Measurements from ENCODE around the gene SV2A. TPM values are rescaled to one million over a fixed set of nuclear protein-coding genes. Genes with fewer than 3 reads are reported as not detected.
"Not testable (repeated sequence)": the region's sequence is repeated elsewhere in the genome, so short reads cannot be mapped to it uniquely, and the experiment has no call there.

SV2A gene
- total RNA-seq, 1 donor from 2014 or later: 3.9 TPM

DNA sequence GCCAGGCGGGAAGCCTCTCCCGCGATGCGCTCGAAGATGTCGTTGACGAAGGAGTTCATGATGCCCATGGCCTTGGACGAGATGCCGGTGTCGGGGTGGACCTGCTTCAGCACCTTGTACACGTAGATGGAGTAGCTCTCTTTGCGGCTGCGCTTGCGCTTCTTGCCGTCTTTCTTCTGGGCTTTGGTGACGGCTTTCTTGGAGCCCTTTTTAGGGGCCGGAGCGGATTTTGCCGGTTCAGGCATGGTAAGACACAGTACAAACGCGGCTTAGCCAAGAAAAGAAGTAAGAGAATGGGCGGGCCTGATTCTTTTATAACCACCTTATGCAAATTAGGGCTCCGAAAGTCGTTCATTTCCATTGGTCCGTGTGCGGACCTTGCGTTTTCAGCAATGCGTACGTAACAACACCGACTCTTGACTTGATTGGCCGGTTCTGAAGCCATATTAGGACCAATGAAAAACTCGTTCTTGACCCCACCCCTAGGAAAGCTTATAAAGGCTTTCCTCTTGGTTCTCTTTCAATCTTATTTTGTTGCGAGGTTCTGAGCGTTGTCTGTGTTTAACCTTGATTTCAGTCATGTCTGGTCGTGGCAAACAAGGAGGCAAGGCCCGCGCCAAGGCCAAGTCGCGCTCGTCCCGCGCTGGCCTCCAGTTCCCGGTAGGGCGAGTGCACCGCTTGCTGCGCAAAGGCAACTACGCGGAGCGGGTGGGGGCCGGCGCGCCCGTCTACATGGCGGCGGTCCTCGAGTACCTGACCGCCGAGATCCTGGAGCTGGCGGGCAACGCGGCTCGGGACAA is 31.0 kb downstream of the SV2A start:
- peak; percentile 99 for DNase-seq

DNA sequence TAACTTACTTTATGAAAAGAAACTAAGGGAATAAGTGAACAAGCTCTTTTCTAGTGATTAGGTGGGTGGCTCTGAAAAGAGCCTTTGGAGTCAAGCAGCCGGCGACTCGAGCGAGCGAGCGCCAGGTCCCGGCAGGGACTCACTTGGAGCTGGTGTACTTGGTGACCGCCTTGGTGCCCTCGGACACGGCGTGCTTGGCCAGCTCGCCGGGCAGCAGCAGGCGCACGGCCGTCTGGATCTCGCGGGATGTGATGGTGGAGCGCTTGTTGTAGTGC is 31.6 kb downstream of the SV2A start:
- not testable (repeated sequence) for DNase-seq

DNA sequence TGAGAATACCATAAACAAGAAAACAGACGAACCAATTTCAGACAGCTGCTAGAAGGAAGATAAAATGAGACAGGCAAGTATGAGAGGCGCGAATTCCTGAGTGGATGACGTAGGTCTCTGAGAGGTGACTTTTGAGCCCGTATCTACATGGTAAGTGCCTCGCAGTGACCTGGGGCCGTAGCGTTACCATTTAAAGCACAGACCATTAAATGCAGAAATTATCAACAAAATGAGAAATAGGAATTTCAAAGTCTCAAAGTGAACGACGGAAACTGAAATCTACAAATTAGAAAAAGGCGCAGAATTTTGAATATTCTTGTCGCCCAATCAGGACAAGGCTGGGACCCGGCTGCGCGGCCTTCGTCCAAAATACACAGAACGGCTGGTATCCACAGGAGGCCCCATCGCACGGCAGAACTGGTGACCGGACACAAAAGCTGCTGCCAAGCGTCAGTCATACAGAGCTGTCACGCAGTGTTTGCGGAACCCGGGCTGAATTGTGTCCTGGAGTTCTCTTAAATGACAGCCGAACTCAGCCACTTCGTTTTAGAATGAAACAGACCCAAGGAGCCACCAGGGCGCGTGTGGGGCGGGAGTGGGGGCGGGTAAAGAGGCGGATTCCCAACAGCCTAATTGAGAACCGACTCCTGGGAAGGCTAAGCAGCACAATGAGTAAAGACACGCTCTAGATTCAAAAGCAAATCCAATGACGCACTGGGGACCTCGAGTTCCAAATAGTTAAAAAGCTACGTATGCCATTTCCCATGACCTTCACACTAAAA is 32.1 kb downstream of the SV2A start:
- DNase-seq: peak; percentile 83

DNA sequence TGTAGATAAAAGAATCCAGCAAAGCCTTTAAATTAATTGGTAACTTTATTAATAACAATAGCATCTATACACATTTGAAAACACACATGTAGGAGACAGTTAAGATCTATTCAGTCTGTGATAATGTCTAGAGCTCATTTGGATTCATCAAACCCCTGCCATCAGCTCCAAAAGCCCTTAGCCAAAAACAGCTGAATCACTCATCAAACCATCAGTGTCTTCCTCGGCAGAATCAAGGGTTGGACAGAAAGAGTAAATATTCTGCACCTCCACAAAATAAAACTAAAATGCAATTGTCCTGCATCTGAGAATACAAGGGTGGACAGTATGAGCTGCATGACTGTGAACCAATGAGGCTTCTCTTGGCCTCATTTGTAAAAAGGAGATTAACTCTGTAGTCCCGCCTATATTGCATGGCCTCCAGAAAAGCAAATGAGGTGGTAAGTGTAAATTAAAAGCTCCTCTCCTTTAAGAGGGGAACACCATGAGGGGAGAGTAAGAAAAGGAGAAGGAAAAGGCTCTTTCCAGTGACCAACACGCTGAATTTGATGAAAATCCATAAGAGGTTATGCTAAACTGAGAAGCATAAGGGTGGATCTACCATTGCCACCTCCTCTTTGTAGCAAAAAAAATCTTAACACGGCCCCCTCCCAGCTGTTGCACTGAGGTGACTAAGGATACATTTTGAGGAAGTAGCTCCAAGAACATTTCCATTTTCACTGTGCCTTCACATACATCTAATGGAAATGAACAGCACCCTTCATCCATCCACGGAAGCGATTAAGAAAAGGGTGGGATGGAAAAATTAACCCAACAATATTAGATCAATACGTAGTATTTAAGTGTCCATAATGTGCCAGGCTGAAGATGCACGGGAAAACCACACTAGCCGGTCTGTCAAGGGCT is 33.0 kb downstream of the SV2A start:
- peak; percentile 27 for DNase-seq

DNA sequence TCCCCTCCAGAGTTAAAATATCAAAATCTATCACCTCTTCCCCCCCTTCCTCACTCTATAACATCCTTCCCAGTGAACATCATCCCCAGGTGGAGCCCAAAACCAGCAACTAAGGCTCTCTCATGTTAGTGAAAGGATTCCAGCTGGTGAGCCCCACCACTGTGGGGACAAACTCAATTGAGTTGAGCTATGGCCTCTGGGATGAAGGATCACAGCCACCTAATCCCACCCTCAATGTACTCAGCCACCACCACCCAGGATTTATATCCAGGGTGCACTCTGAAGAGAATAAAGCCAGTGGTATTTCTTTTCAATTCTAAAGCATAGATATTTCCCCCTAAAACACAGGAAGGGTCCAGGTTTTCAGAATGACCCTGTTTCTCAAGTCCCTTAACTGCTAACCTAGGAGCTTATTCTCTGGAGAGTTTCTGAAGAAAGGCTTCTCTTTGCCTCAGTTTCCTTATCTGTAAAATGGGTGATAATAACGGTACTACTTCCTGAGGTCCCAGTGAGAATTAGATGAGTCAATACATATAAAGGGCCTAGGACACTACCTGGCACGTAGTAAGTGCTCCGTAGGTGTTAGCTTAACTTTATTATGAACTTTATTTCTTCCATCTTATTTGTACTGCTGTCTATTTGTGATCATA is 33.9 kb downstream of the SV2A start:
- DNase-seq: no peak

DNA sequence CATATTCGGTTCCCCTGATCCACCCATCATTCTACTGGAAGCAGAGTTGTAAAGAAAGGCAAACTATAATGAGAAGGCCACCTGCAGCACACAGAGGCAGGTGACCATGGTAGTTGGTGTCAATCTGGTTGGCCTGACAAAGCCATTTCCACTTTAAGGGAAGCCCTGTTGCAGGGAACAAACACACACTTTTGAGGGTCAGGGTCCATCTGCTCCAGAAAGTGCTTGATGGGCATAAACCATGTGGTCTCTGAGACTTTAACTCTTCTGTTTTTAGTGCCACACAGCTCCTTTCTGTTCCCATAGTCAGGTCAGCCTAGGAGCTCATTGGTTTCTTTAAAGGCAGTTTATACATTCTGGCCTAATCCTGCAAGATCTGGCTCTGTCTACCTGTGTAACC is 35.8 kb downstream of the SV2A start:
- DNase-seq: no peak

DNA sequence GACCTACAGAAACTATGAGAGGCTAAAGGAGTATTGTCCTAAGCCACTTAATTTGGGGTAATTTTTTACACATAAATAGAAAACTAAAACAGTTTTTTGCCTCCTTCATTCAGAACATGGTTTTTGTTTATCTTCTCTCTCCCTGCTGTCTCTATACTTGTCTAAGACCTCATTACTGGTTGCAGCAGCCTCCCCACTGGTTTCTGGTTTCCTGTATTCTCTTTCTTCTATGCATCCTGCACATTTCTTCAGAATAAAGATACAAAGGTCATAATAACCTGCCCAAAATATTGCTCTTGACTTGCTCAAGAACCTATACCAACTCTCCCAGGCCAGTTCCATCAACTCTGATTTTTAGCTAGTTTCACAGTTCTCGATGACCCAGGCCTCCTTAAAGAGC is 38.1 kb downstream of the SV2A start:
- DNase-seq: no peak

DNA sequence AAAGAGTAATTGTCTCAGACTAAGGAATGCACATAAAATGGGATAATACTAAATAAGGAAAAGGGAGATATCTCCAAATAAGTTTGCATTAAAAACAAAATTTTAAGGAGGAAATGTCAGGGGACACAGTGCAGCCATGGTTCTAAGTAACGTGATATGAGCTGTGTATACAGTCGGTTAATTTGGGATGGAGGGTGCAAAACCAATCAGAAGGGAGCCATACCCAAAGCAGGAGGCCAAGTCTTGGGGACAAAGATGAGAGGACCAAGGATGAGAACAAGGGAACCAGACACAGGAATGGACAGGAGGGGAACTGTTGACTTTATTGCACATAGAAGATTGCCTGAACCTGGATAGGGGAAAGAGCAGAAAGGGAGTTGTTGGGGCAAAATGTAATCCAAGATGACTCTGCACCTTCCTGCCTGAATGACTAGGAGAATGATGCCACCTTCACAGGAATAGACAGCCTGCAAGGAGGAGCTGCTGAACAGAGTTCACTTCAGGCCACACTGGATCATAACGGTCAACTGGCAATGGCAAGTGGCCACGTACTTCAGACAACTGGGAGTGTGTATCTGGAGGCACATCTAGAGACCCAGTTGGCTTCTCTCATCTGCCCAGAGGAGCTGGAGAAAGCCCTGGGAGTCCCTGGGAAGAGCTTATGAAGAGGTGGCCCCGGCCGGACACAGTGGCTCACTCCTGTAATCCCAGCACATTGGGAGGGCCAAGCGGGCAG is 40.3 kb downstream of the SV2A start:
- DNase-seq: no peak

DNA sequence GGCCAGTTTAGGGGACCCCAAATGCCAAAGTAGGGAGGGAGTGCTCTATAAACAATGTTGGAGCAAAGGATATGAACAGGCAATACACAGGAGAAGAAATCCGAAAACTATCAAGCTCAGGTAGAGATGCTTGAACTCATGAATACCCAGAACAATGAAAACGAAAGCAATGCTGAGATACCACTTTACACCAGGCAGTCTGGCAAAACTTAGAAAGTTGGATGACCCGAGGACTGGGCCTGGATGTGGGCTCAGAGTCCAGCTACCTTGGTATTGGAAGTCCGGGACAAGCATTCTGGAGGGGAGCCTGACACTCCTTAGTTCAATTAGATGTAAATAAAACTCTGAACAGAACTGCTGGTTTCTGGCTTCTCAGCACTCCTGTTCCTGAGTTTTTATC is 44.6 kb downstream of the SV2A start:
- not testable (repeated sequence) for DNase-seq

DNA sequence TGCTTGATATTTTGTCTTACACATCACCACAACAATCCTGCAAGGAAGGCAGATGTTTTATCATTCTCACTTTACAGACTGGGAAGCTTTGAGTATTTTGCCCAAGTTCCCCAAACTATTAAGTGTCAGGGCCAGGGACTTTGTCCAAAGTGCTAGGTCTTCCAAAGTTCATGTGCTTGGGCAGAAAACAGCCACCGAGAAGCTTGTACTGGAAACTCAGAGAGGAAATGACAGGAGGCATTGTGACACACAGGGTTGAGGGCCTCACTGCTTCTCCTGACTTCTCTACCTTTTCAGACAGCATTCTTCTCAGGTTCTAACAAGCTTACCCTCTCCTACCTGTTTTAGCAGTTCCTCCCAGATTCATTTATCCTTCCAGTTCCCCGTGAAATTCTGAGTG is 50.8 kb downstream of the SV2A start:
- not testable (repeated sequence) for DNase-seq

DNA sequence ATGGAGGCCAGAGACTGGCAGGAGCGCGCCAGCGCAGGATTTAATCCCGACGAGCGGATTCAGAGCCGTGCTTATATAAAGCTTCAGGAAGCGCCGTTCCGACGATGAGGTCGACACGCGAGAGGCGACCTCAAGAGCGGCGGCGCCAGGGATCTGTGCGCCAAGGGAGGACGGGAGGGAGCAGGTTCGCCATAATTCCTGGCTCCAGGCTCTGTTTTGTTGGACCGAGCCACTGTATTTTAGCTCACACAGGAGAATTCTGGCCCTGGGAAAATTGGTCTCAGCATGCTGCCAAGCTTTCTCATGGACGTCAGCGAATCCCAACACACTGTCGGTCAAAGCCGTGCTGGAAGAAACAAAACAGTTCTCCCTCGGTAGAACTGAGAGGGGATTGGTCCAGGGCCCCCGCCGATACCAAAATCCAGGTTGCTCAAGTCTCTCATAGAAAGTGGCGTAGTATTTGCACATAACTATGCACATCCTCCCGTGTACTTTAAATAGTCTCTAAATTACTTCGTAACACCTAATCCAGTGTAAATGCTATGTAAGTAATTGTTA is 56.1 kb downstream of the SV2A start:
- not testable (repeated sequence) for DNase-seq

DNA sequence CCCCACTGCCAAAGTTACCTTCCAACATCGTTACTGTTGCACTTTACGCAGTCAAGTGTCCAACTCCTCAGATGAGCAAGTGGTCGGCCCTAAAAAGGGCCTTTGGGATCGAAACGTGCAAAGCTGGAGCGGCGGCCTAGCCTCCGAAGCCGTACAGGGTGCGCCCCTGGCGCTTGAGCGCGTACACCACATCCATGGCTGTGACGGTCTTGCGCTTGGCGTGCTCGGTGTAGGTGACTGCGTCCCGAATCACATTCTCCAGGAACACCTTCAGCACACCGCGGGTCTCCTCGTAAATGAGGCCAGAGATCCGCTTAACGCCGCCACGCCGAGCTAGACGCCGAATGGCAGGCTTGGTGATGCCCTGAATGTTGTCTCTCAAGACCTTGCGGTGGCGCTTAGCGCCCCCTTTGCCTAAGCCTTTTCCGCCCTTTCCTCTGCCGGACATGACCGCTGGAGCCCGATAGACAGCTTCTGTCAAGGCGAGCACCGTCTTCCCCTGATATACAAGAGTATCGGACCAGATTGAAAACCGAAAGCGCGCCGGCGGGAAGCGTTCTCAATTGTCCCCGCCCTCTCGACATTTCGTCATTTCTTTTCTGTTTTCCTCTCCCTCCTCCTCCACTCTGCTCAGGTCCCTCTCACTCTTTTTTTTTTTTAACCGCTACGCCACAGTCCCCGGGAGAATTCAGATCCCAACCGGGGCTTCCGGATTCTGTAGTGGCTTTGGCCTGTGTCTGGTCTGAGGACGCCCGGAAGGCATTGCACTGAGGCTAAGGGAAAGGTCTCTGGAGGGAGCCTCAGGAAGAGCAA is 56.8 kb downstream of the SV2A start:
- DNase-seq: not testable (repeated sequence)

DNA sequence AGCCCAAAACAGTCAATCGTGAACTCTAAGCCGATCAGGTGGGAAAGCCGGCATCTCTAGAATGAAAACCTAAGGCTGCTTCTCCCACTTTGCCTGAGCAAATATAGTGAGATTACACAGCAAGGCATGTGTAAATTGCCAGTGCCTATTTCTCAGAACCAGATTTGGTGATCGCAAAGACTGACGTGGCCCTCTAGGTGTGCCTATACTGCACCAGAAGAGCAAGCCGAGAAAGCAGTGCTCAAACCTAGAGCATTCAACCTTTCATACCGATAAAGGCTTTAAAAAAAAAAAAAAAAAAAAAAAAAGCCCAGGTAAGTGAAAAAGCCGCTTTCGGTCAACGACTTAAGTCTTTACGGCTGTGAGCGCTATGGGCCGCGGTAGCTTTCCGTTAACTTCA is 57.4 kb downstream of the SV2A start:
- DNase-seq: not testable (repeated sequence)

Other genes starting within 250 kb of the SV2A start
- gene FCGR1A, start 135.2 kb downstream of the SV2A start, total RNA-seq: not detected in 2 replicates
- 10.1 and 12.8 TPM in 2 replicates for gene BOLA1, start 18.3 kb downstream of the SV2A start, total RNA-seq
- gene SF3B4, start 10.0 kb upstream of the SV2A start, total RNA-seq: 7.8 and 16.3 TPM in 2 replicates
- 0.47 and 1.5 TPM in 2 replicates for gene MTMR11, start 19.0 kb upstream of the SV2A start, total RNA-seq
- 17.2 and 23.0 TPM in 2 replicates for gene OTUD7B, start 92.9 kb upstream of the SV2A start, total RNA-seq
- gene VPS45, start 149.9 kb upstream of the SV2A start, total RNA-seq: 25.4 and 31.9 TPM in 2 replicates
- 31.0 and 65.9 TPM in 2 replicates for gene PLEKHO1, start 232.1 kb upstream of the SV2A start, total RNA-seq